HEK293 (cell line): ENCODE data around the gene RING1.

Source experiments
- CTCF ChIA-PET: fragments of 350-600 bp; formaldehyde crosslinking; extraction: SDS; loops from one replicate; lab custom pipeline; 2021; ENCODE audit warnings: antibody characterized with exemption; lab: Yijun Ruan, JAX
- POLR2A ChIA-PET: fragments of 300-600 bp; formaldehyde crosslinking; extraction: SDS; loops from one replicate; lab custom pipeline; 2020; ENCODE audit warnings: antibody characterized with exemption, inconsistent platforms; lab: Yijun Ruan, JAX
- H3K27ac ChIP-seq: fragments of 200-500 bp; sonication (Bioruptor generic); 2 replicates; pipeline ENCODE4 v1.5.1; 2014; ENCODE audit warnings: low read depth, low read length, control low read depth, inconsistent platforms; ENCODE audit errors: extremely low read depth
- H3K36me3 ChIP-seq, 2 experiments: fragments of 200-500 bp in 1 of 2; sonication (Bioruptor generic) in 1 of 2; 1 replicate in 1 of 2; 2 replicates in 1 of 2; pipeline ENCODE4 v1.5.1; 2014 to 2017; ENCODE audit warnings: inconsistent platforms in 2 of 2, low read length in 2 of 2; ENCODE audit not compliant: control insufficient read depth in 2 of 2, insufficient read depth in 1 of 2
- H3K4me1 ChIP-seq: fragments of 200-500 bp; sonication (Bioruptor generic); 2 replicates; pipeline ENCODE4 v1.5.1; 2014; ENCODE audit warnings: mild to moderate bottlenecking, low read length, inconsistent platforms; ENCODE audit not compliant: control insufficient read depth, insufficient read depth
- H3K4me3 ChIP-seq: 2 replicates; pipeline ENCODE4 v1.5.1; 2011; ENCODE audit warnings: low read depth, mild to moderate bottlenecking, control low read depth, low read length, moderate library complexity
- H3K9me3 ChIP-seq: fragments of 200-500 bp; sonication (Bioruptor generic); 2 replicates; pipeline ENCODE4 v1.5.1; 2014; ENCODE audit warnings: low read depth, low read length, inconsistent platforms; ENCODE audit not compliant: control insufficient read depth, insufficient read depth
- OSR2 ChIP-seq: fragments of 450-650 bp; formaldehyde crosslinking; IDR thresholded peaks from 2 replicates; pipeline ENCODE4 v1.5.1; 2016; ENCODE audit warnings: missing biosample characterization, missing genetic modification characterization
- ZBTB48 ChIP-seq: fragments of 450-650 bp; formaldehyde crosslinking; IDR thresholded peaks from 2 replicates; pipeline ENCODE4 v1.5.1; 2016; ENCODE audit warnings: missing biosample characterization, missing genetic modification characterization
- ZNF133 ChIP-seq: fragments of 450-650 bp; formaldehyde crosslinking; IDR thresholded peaks from 2 replicates; pipeline ENCODE4 v1.5.1; 2016; ENCODE audit warnings: missing biosample characterization, missing genetic modification characterization
- ZNF138 ChIP-seq: fragments of 450-650 bp; formaldehyde crosslinking; IDR thresholded peaks from 2 replicates; pipeline ENCODE4 v1.5.1; 2016; ENCODE audit warnings: missing biosample characterization, missing genetic modification characterization, borderline replicate concordance
- ZNF184 ChIP-seq: fragments of 450-650 bp; IDR thresholded peaks from 2 replicates; pipeline ENCODE4 v1.5.1; 2018; ENCODE audit warnings: missing biosample characterization, mild to moderate bottlenecking, missing genetic modification characterization
- ZNF391 ChIP-seq: fragments of 450-650 bp; formaldehyde crosslinking; IDR thresholded peaks from 2 replicates; pipeline ENCODE4 v1.5.1; 2016; ENCODE audit warnings: low read depth, missing biosample characterization, missing genetic modification characterization, borderline replicate concordance
- ZNF394 ChIP-seq: fragments of 450-650 bp; formaldehyde crosslinking; IDR thresholded peaks from 2 replicates; pipeline ENCODE4 v1.5.1; 2016; ENCODE audit warnings: missing biosample characterization, missing genetic modification characterization, mild to moderate bottlenecking, moderate library complexity, borderline replicate concordance
- ZNF623 ChIP-seq: fragments of 450-650 bp; formaldehyde crosslinking; IDR thresholded peaks from 2 replicates; pipeline ENCODE4 v1.5.1; 2016; ENCODE audit warnings: missing biosample characterization, missing genetic modification characterization
- TF ChIP-seq, protein P1 (sequence below): fragments of 450-650 bp; formaldehyde crosslinking; IDR thresholded peaks from 2 replicates; pipeline ENCODE4 v1.5.1; 2016; ENCODE audit warnings: missing biosample characterization, missing genetic modification characterization
- TF ChIP-seq, protein P2 (sequence below): fragments of 450-650 bp; formaldehyde crosslinking; conservative IDR thresholded peaks from 2 replicates; pipeline ENCODE4 v1.5.1; 2016; ENCODE audit warnings: low read depth, missing biosample characterization, missing genetic modification characterization
- TF ChIP-seq, protein P3 (sequence below): fragments of 450-650 bp; formaldehyde crosslinking; IDR thresholded peaks from 2 replicates; pipeline ENCODE4 v1.5.1; 2016; ENCODE audit warnings: missing biosample characterization, missing genetic modification characterization

Gene RING1

DNA sequence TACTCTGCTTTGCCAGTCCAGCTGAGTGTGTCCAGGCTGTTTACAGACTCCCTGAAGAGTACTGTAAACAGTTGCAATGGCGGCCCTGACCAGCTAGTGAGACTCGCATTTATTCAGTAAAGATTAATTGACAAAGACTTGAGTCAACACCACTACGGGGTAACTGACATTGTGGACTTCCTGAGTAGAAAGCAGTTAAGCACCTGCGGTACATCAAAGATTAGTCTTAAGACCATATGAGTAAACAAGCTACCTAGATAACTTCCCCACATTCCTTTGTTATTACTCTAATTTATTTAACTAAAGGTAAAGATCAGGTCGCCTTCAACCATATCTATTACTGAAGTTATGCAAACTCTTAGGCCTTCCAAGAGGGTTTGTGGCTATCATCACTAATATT is 50.7 kb downstream of the RING1 start:
- Histone ChIP-seq H3K4me1 (no peaks in the 10 kb centered on the region), H3K9me3 (no peaks in the 10 kb centered on the region), H3K36me3 (peaks cover 44 to 55% of the 10 kb centered on the region in 2 experiments; a peak in 2 of 3 replicates), H3K27ac (no peak overlapping the region)
- POLR2A ChIA-PET = interaction anchor here (0.6 to 1.2 kb wide), 3 partner anchors 13 to 51 kb away, joined by 3 to 6 read pairs (median 5); partner anchors contain the start of genes RING1, RPS18 and VPS52
- TF ChIP-seq ZNF623 (no peak), ZNF391 (no peak), ZNF138 (tag by site-specific recombination) (no peak), ZNF394 (no peak), OSR2 (no peak), ZNF133 (tag by site-specific recombination) (no peak), ZNF184 (no peak), ZBTB48 (tag by site-specific recombination) (no peak)
- TF ChIP-seq, protein P1, sequence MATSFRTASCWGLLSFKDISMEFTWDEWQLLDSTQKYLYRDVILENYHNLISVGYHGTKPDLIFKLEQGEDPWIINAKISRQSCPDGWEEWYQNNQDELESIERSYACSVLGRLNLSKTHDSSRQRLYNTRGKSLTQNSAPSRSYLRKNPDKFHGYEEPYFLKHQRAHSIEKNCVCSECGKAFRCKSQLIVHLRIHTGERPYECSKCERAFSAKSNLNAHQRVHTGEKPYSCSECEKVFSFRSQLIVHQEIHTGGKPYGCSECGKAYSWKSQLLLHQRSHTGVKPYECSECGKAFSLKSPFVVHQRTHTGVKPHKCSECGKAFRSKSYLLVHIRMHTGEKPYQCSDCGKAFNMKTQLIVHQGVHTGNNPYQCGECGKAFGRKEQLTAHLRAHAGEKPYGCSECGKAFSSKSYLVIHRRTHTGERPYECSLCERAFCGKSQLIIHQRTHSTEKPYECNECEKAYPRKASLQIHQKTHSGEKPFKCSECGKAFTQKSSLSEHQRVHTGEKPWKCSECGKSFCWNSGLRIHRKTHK (tag by site-specific recombination) = no peak
- TF ChIP-seq, protein P2, sequence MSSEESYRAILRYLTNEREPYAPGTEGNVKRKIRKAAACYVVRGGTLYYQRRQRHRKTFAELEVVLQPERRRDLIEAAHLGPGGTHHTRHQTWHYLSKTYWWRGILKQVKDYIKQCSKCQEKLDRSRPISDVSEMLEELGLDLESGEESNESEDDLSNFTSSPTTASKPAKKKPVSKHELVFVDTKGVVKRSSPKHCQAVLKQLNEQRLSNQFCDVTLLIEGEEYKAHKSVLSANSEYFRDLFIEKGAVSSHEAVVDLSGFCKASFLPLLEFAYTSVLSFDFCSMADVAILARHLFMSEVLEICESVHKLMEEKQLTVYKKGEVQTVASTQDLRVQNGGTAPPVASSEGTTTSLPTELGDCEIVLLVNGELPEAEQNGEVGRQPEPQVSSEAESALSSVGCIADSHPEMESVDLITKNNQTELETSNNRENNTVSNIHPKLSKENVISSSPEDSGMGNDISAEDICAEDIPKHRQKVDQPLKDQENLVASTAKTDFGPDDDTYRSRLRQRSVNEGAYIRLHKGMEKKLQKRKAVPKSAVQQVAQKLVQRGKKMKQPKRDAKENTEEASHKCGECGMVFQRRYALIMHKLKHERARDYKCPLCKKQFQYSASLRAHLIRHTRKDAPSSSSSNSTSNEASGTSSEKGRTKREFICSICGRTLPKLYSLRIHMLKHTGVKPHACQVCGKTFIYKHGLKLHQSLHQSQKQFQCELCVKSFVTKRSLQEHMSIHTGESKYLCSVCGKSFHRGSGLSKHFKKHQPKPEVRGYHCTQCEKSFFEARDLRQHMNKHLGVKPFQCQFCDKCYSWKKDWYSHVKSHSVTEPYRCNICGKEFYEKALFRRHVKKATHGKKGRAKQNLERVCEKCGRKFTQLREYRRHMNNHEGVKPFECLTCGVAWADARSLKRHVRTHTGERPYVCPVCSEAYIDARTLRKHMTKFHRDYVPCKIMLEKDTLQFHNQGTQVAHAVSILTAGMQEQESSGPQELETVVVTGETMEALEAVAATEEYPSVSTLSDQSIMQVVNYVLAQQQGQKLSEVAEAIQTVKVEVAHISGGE (tag by site-specific recombination) = no peak
- TF ChIP-seq, protein P3, sequence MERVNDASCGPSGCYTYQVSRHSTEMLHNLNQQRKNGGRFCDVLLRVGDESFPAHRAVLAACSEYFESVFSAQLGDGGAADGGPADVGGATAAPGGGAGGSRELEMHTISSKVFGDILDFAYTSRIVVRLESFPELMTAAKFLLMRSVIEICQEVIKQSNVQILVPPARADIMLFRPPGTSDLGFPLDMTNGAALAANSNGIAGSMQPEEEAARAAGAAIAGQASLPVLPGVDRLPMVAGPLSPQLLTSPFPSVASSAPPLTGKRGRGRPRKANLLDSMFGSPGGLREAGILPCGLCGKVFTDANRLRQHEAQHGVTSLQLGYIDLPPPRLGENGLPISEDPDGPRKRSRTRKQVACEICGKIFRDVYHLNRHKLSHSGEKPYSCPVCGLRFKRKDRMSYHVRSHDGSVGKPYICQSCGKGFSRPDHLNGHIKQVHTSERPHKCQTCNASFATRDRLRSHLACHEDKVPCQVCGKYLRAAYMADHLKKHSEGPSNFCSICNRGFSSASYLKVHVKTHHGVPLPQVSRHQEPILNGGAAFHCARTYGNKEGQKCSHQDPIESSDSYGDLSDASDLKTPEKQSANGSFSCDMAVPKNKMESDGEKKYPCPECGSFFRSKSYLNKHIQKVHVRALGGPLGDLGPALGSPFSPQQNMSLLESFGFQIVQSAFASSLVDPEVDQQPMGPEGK (tag by site-specific recombination) = no peak
- TF ChIP-seq, all 188 proteins: peak for 0
- H3K4me3 ChIP-seq = no peak overlapping the region
- CTCF ChIA-PET = no interaction called here
